WTC11 (cell line): Measurements from ENCODE around the gene CFAP74. TPM values are rescaled to one million over a fixed set of nuclear protein-coding genes. Genes with fewer than 3 reads are reported as not detected.

Source experiments
- ATAC-seq: fragments of 200-7000 bp; cut with Tn5 transposase; 2 replicates; pipeline ENCODE4 v1.10.0; 2021; ENCODE audit warnings: mild to moderate bottlenecking, moderate library complexity
- CTCF ChIA-PET: fragments of 300-600 bp; sonication (Branson Sonifier 250); formaldehyde crosslinking; loops from one replicate; lab custom pipeline; 2021; ENCODE audit warnings: antibody characterized with exemption; lab: Charles Lee
- POLR2A ChIA-PET: fragments of 350-600 bp; sonication (Branson Sonifier 250); formaldehyde crosslinking; loops from one replicate; lab custom pipeline; 2021; ENCODE audit warnings: antibody characterized with exemption; lab: Charles Lee
- DNase-seq: peaks from one replicate; pipeline ENCODE4 v3.0.0; 2021; ENCODE audit warnings: low spot score
- H3K27ac Mint-ChIP-seq: 2 replicates; pipeline ENCODE4 v1.8.0; 2021; ENCODE audit warnings: mixed read lengths
- H3K27me3 Mint-ChIP-seq: 2 replicates; pipeline ENCODE4 v1.8.0; 2021; ENCODE audit warnings: low read depth, mild to moderate bottlenecking, moderate library complexity, mixed read lengths
- H3K36me3 Mint-ChIP-seq: 2 replicates; pipeline ENCODE4 v1.8.0; 2021; ENCODE audit warnings: mixed read lengths
- H3K4me1 Mint-ChIP-seq: 2 replicates; pipeline ENCODE4 v1.8.0; 2022; ENCODE audit warnings: mixed read lengths
- H3K4me3 Mint-ChIP-seq: 2 replicates; pipeline ENCODE4 v1.8.0; 2021; ENCODE audit warnings: mild to moderate bottlenecking, moderate library complexity, mixed read lengths
- H3K9me3 Mint-ChIP-seq: 2 replicates; pipeline ENCODE4 v1.8.0; 2021; ENCODE audit warnings: mixed read lengths
- AFF4 ChIP-seq: sonication (generic); formaldehyde crosslinking; IDR thresholded peaks from 2 replicates; pipeline ENCODE4 v1.8.1; 2023; ENCODE audit warnings: mild to moderate bottlenecking, missing genetic modification reagents, borderline replicate concordance
- HMGXB4 ChIP-seq: sonication (generic); formaldehyde crosslinking; IDR thresholded peaks from 2 replicates; pipeline ENCODE4 v1.8.1; 2023; ENCODE audit warnings: mild to moderate bottlenecking, moderate library complexity, missing genetic modification reagents
- MXD4 ChIP-seq: fragments of 250-450 bp; sonication (Bioruptor Pico); IDR thresholded peaks from 2 replicates; pipeline ENCODE4 v1.8.0; 2021; ENCODE audit warnings: mild to moderate bottlenecking, moderate library complexity, borderline replicate concordance
- NR1H2 ChIP-seq: sonication (generic); formaldehyde crosslinking; IDR thresholded peaks from 2 replicates; pipeline ENCODE4 v1.9.0; 2021; ENCODE audit warnings: mild to moderate bottlenecking, moderate library complexity, missing genetic modification reagents
- NR2C2 ChIP-seq: sonication (generic); formaldehyde crosslinking; IDR thresholded peaks from 2 replicates; pipeline ENCODE4 v1.8.0; 2022; ENCODE audit warnings: mild to moderate bottlenecking, missing genetic modification reagents
- RORB ChIP-seq: fragments of 250-450 bp; sonication (Bioruptor Pico); IDR thresholded peaks from 2 replicates; pipeline ENCODE4 v1.9.0; 2021; ENCODE audit warnings: mild to moderate bottlenecking
- SOX15 ChIP-seq: fragments of 250-450 bp; sonication (Bioruptor Pico); IDR thresholded peaks from 2 replicates; pipeline ENCODE4 v1.9.0; 2021; ENCODE audit warnings: mild to moderate bottlenecking
- SP1 ChIP-seq: sonication (generic); formaldehyde crosslinking; conservative IDR thresholded peaks from 2 replicates; pipeline ENCODE4 v1.8.1; 2022; ENCODE audit warnings: missing genetic modification reagents
- TEAD4 ChIP-seq: sonication (generic); formaldehyde crosslinking; IDR thresholded peaks from 2 replicates; pipeline ENCODE4 v1.8.0; 2022; ENCODE audit warnings: mild to moderate bottlenecking, missing genetic modification reagents
- ZNF232 ChIP-seq: sonication (generic); formaldehyde crosslinking; IDR thresholded peaks from 2 replicates; pipeline ENCODE4 v1.8.0; 2022; ENCODE audit warnings: mild to moderate bottlenecking, missing genetic modification reagents
- ZNF281 ChIP-seq: sonication (generic); formaldehyde crosslinking; IDR thresholded peaks from 2 replicates; pipeline ENCODE4 v1.8.0; 2023; ENCODE audit warnings: mild to moderate bottlenecking, missing genetic modification reagents
- total RNA-seq: library from RNA; stranded (reverse); gene quantifications from 3 replicates; pipeline ENCODE4 v1.2.3, GENCODE V29; 2021
- TF ChIP-seq, protein P1 (sequence below): sonication (generic); formaldehyde crosslinking; conservative IDR thresholded peaks from 2 replicates; pipeline ENCODE4 v1.8.1; 2022; ENCODE audit warnings: mild to moderate bottlenecking, missing genetic modification reagents
- TF ChIP-seq, protein P2 (sequence below): sonication (generic); formaldehyde crosslinking; IDR thresholded peaks from 2 replicates; pipeline ENCODE4 v1.8.1; 2023; ENCODE audit warnings: mild to moderate bottlenecking, missing genetic modification reagents
- TF ChIP-seq, protein P3 (sequence below): sonication (generic); formaldehyde crosslinking; IDR thresholded peaks from 2 replicates; pipeline ENCODE4 v1.8.1; 2022; ENCODE audit warnings: low read depth, missing genetic modification reagents, borderline replicate concordance
- TF ChIP-seq, protein P4 (sequence below): fragments of 250-450 bp; sonication (Bioruptor Pico); IDR thresholded peaks from 2 replicates; pipeline ENCODE4 v2.1.2; 2022; ENCODE audit warnings: mild to moderate bottlenecking, moderate library complexity
- TF ChIP-seq, protein P5 (sequence below): fragments of 250-450 bp; sonication (Bioruptor Pico); IDR thresholded peaks from 2 replicates; pipeline ENCODE4 v1.9.0; 2021; ENCODE audit warnings: mild to moderate bottlenecking

The CFAP74 gene
- total RNA-seq, 1 experiment from 2014 or later = 0.35 TPM

- Mint-ChIP-seq H3K27ac (no peak overlapping the region), H3K4me1 (no peaks in the 10 kb centered on the region), H3K36me3 (peaks cover 4% of the 10 kb centered on the region; the same call in 1 of the 2 replicates), H3K27me3 (no peaks in the 10 kb centered on the region), H3K9me3 (peaks cover 15% of the 10 kb centered on the region), H3K4me3 (no peak overlapping the region)
- ATAC-seq (no peak), DNase-seq (no peak)
- POLR2A ChIA-PET = interaction anchor here (1.3 kb wide), 1 partner anchor 45 kb away, joined by 3 read pairs; the partner anchor contains the start of gene GABRD
- TF ChIP-seq AFF4 (no peak), TEAD4 (CRISPR knock-in tag) (no peak), RORB (CRISPR knock-in tag) (no peak), ZNF281 (CRISPR knock-in tag) (no peak), HMGXB4 (CRISPR knock-in tag) (no peak), ZNF232 (CRISPR knock-in tag) (no peak), MXD4 (no peak), NR1H2 (CRISPR knock-in tag) (no peak), SP1 (CRISPR knock-in tag) (no peak), NR2C2 (no peak), SOX15 (CRISPR knock-in tag) (no peak)
- TF ChIP-seq, protein P1, sequence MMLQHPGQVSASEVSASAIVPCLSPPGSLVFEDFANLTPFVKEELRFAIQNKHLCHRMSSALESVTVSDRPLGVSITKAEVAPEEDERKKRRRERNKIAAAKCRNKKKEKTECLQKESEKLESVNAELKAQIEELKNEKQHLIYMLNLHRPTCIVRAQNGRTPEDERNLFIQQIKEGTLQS (CRISPR knock-in tag) = no peak
- TF ChIP-seq, protein P2, sequence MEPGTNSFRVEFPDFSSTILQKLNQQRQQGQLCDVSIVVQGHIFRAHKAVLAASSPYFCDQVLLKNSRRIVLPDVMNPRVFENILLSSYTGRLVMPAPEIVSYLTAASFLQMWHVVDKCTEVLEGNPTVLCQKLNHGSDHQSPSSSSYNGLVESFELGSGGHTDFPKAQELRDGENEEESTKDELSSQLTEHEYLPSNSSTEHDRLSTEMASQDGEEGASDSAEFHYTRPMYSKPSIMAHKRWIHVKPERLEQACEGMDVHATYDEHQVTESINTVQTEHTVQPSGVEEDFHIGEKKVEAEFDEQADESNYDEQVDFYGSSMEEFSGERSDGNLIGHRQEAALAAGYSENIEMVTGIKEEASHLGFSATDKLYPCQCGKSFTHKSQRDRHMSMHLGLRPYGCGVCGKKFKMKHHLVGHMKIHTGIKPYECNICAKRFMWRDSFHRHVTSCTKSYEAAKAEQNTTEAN = no peak
- TF ChIP-seq, protein P3, sequence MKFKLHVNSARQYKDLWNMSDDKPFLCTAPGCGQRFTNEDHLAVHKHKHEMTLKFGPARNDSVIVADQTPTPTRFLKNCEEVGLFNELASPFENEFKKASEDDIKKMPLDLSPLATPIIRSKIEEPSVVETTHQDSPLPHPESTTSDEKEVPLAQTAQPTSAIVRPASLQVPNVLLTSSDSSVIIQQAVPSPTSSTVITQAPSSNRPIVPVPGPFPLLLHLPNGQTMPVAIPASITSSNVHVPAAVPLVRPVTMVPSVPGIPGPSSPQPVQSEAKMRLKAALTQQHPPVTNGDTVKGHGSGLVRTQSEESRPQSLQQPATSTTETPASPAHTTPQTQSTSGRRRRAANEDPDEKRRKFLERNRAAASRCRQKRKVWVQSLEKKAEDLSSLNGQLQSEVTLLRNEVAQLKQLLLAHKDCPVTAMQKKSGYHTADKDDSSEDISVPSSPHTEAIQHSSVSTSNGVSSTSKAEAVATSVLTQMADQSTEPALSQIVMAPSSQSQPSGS (CRISPR knock-in tag) = no peak
- TF ChIP-seq, protein P4, sequence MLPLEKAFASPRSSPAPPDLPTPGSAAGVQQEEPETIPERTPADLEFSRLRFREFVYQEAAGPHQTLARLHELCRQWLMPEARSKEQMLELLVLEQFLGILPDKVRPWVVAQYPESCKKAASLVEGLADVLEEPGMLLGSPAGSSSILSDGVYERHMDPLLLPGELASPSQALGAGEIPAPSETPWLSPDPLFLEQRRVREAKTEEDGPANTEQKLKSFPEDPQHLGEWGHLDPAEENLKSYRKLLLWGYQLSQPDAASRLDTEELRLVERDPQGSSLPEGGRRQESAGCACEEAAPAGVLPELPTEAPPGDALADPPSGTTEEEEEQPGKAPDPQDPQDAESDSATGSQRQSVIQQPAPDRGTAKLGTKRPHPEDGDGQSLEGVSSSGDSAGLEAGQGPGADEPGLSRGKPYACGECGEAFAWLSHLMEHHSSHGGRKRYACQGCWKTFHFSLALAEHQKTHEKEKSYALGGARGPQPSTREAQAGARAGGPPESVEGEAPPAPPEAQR (CRISPR knock-in tag) = no peak
- TF ChIP-seq, protein P5, sequence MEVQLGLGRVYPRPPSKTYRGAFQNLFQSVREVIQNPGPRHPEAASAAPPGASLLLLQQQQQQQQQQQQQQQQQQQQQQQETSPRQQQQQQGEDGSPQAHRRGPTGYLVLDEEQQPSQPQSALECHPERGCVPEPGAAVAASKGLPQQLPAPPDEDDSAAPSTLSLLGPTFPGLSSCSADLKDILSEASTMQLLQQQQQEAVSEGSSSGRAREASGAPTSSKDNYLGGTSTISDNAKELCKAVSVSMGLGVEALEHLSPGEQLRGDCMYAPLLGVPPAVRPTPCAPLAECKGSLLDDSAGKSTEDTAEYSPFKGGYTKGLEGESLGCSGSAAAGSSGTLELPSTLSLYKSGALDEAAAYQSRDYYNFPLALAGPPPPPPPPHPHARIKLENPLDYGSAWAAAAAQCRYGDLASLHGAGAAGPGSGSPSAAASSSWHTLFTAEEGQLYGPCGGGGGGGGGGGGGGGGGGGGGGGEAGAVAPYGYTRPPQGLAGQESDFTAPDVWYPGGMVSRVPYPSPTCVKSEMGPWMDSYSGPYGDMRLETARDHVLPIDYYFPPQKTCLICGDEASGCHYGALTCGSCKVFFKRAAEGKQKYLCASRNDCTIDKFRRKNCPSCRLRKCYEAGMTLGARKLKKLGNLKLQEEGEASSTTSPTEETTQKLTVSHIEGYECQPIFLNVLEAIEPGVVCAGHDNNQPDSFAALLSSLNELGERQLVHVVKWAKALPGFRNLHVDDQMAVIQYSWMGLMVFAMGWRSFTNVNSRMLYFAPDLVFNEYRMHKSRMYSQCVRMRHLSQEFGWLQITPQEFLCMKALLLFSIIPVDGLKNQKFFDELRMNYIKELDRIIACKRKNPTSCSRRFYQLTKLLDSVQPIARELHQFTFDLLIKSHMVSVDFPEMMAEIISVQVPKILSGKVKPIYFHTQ = no peak
- CTCF ChIA-PET = interaction anchor here (1.0 to 2.5 kb wide), 5 partner anchors 14 to 77 kb away, joined by 3 to 9 read pairs (median 7); no protein-coding TSS in a partner anchor
These were observed 29.6 kb downstream of the CFAP74 start for GRCh38 chr1:1973716-1974642.
